Liver (tissue), 9 donors: ENCODE data around the gene CTNNA2. TPM values are rescaled to one million over a fixed set of nuclear protein-coding genes. Genes with fewer than 3 reads are reported as not detected.

ENCODE experiments used
- DNase-seq: peaks from one replicate; pipeline ENCODE4 v3.0.0-alpha.2; 2017; ENCODE audit warnings: low spot score
- H3K27ac ChIP-seq, 2 donors: one replicate each; pipeline ENCODE4 v1.7.0; 2013; ENCODE audit warnings: inconsistent platforms in 2 of 2, low read length in 2 of 2, control low read depth in 1 of 2, low read depth in 1 of 2, mild to moderate bottlenecking in 1 of 2
- H3K27me3 ChIP-seq, 4 donors: one replicate each; pipeline versions ENCODE4 v1.6.1 to v1.7.0; 2013; ENCODE audit warnings: low read length in 3 of 4, inconsistent platforms in 1 of 4, mild to moderate bottlenecking in 1 of 4, moderate library complexity in 1 of 4; ENCODE audit not compliant: control insufficient read depth in 4 of 4, insufficient read depth in 4 of 4
- H3K36me3 ChIP-seq, 4 donors: one replicate each; pipeline versions ENCODE4 v1.6.1 to v1.7.0; 2013; ENCODE audit warnings: low read length in 3 of 4, mild to moderate bottlenecking in 3 of 4, low read depth in 1 of 4, moderate library complexity in 1 of 4; ENCODE audit not compliant: control insufficient read depth in 4 of 4, insufficient read depth in 3 of 4
- H3K4me1 ChIP-seq, 4 donors: one replicate each; pipeline versions ENCODE4 v1.6.1 to v1.7.0; 2013; ENCODE audit warnings: low read length in 3 of 4, mild to moderate bottlenecking in 3 of 4, moderate library complexity in 1 of 4; ENCODE audit not compliant: control insufficient read depth in 4 of 4, insufficient read depth in 4 of 4
- H3K4me3 ChIP-seq, 3 donors: one replicate each; pipeline versions ENCODE4 v1.6.1 to v1.7.0; 2013; ENCODE audit warnings: low read length in 3 of 3, control low read depth in 1 of 3, low read depth in 1 of 3, mild to moderate bottlenecking in 1 of 3
- H3K9ac ChIP-seq, 2 donors: one replicate each; pipeline ENCODE4 v1.7.0; 2013; ENCODE audit warnings: low read length in 2 of 2, mild to moderate bottlenecking in 2 of 2, moderate library complexity in 2 of 2, control low read depth in 1 of 2, low read depth in 1 of 2
- H3K9me3 ChIP-seq, 4 donors: one replicate each; pipeline versions ENCODE4 v1.6.1 to v1.7.0; 2013; ENCODE audit warnings: low read length in 3 of 4; ENCODE audit not compliant: control insufficient read depth in 4 of 4
- EGR1 ChIP-seq, 2 donors: IDR thresholded peaks; 2 replicates each; pipeline ENCODE4 v1.6.1; 2016 to 2018; ENCODE audit warnings: antibody characterized with exemption in 2 of 2, low read depth in 2 of 2
- FOXA1 ChIP-seq: IDR thresholded peaks from 2 replicates; pipeline ENCODE4 v1.6.1; 2016; ENCODE audit warnings: antibody characterized with exemption
- FOXA2 ChIP-seq: IDR thresholded peaks from 2 replicates; pipeline ENCODE4 v1.6.1; 2016; ENCODE audit warnings: antibody characterized with exemption
- GABPA ChIP-seq, 2 donors: IDR thresholded peaks in 1 of 2; conservative IDR thresholded peaks in 1 of 2; 2 replicates each; pipeline ENCODE4 v1.6.1; 2016; ENCODE audit warnings: antibody characterized with exemption in 2 of 2, mild to moderate bottlenecking in 1 of 2, moderate library complexity in 1 of 2
- HNF4A ChIP-seq, 2 donors: conservative IDR thresholded peaks; 2 replicates each; pipeline ENCODE4 v1.6.1; 2016; ENCODE audit warnings: antibody characterized with exemption in 2 of 2, mild to moderate bottlenecking in 2 of 2
- HNF4G ChIP-seq: IDR thresholded peaks from 2 replicates; pipeline ENCODE4 v1.6.1; 2016; ENCODE audit warnings: antibody characterized with exemption
- JUND ChIP-seq, 2 donors: IDR thresholded peaks; 2 replicates each; pipeline ENCODE4 v1.6.1; 2016; ENCODE audit warnings: antibody characterized with exemption in 2 of 2
- NR2F2 ChIP-seq: IDR thresholded peaks from 2 replicates; pipeline ENCODE4 v1.6.1; 2016; ENCODE audit warnings: antibody characterized with exemption
- RAD21 ChIP-seq, 2 donors: IDR thresholded peaks; 2 replicates each; pipeline ENCODE4 v1.6.1; 2016; ENCODE audit warnings: antibody characterized with exemption in 2 of 2, mild to moderate bottlenecking in 2 of 2
- RXRA ChIP-seq, 2 donors: IDR thresholded peaks; 2 replicates each; pipeline ENCODE4 v1.6.1; 2017 to 2018; ENCODE audit warnings: antibody characterized with exemption in 2 of 2, mild to moderate bottlenecking in 1 of 2
- SP1 ChIP-seq: IDR thresholded peaks from 2 replicates; pipeline ENCODE4 v1.6.1; 2018; ENCODE audit warnings: antibody characterized with exemption, mild to moderate bottlenecking
- TAF1 ChIP-seq: conservative IDR thresholded peaks from 2 replicates; pipeline ENCODE4 v1.6.1; 2016; ENCODE audit warnings: antibody characterized with exemption, mild to moderate bottlenecking
- YY1 ChIP-seq: IDR thresholded peaks from 2 replicates; pipeline ENCODE4 v1.6.1; 2016; ENCODE audit warnings: antibody characterized with exemption, mild to moderate bottlenecking
- WGBS: extraction: QIAGEN DNeasy Blood & Tissue Kit; methylation state at CpG from one replicate; pipeline ENCODE4 v1.1.7; 2013; 5-methylcytosine and 5-hydroxymethylcytosine counted together
- polyA plus RNA-seq, 2 donors: library from polyadenylated mRNA; stranded (reverse) in 1 of 2; unstranded in 1 of 2; fragments of 200-250 nt in 1 of 2; fragments of >200 nt in 1 of 2; fragmentation: Nextera tagmentation in 1 of 2; extraction: Ambion mirVana in 1 of 2; gene quantifications; one replicate each; pipeline versions ENCODE4 v1.2.1 to v1.2.3, GENCODE V29; 2013 to 2015
- total RNA-seq, 2 donors: library from RNA; depleted of rRNA; stranded (reverse); fragments of >200 nt; gene quantifications; one replicate each; pipeline ENCODE4 v1.2.3, GENCODE V29; 2014
- TF ChIP-seq, protein P1 (sequence below): fragments of 150-350 bp; IDR thresholded peaks from 2 replicates; pipeline ENCODE4 v1.5.1; 2017; ENCODE audit warnings: improper control_type of control experiment, low read depth, low read length; ENCODE audit not compliant: missing input control
- TF ChIP-seq, protein P2 (sequence below): IDR thresholded peaks from 2 replicates; pipeline ENCODE4 v1.6.1; 2016; ENCODE audit warnings: antibody characterized with exemption, mild to moderate bottlenecking
- TF ChIP-seq, protein P3 (sequence below): IDR thresholded peaks from 2 replicates; pipeline ENCODE4 v1.6.1; 2016; ENCODE audit warnings: antibody characterized with exemption
- TF ChIP-seq, protein P4 (sequence below): IDR thresholded peaks from 2 replicates; pipeline ENCODE4 v1.6.1; 2016; ENCODE audit warnings: antibody characterized with exemption
- TF ChIP-seq, protein P5 (sequence below): IDR thresholded peaks from 2 replicates; pipeline ENCODE4 v1.6.1; 2016; ENCODE audit warnings: antibody characterized with exemption
- donor health status: healthy.
- donor health status: healthy.
- donor health status: healthy.
- donor health status: healthy.
- donor health status: healthy.

Gene CTNNA2
- total and polyA plus RNA-seq, 4 donors: 0.05 TPM; not detected in 3

DNA sequence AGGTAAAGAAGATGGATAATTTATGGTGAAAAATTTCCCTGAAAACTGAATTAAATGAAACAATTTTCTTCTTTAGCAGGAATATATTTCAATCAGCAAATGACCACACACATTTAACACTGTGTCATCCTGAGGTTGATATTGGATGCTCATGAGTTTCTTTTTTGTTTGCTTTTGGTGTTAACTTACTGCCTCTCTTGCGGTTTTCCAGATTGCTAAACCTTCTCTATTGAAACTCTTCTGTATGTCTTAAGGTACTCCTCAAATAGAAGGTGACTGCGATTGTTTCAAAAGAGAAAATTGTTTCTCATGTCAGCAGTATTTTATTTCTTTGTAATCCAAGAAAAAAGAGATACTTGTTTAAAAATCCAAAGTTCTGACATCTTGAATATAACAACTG lies 692.6 kb downstream of the CTNNA2 start:
- no peak overlapping the region for H3K9ac ChIP-seq
- H3K36me3 ChIP-seq: no peaks in the 10 kb centered on the region
- peaks cover 0 to 1% (median 0%) of the 10 kb centered on the region in 4 donors for H3K9me3 ChIP-seq
- no peak overlapping the region for H3K27ac ChIP-seq
- no peaks in the 10 kb centered on the region for H3K27me3 ChIP-seq
- 60% methylated on average over 2 of the region's 2 CpGs for WGBS
- H3K4me3 ChIP-seq: no peak overlapping the region
- no peaks in the 10 kb centered on the region for H3K4me1 ChIP-seq
- no peak for DNase-seq
- no peak for TF ChIP-seq FOXA2
- no peak for TF ChIP-seq FOXA1
- no peak for TF ChIP-seq EGR1 (IDR thresholded peaks at IDR 0.05; ENCODE audit: low read depth in 2 of 2)
- TF ChIP-seq RXRA (IDR thresholded peaks at IDR 0.05): no peak
- no peak for TF ChIP-seq RAD21 (IDR thresholded peaks at IDR 0.05)
- no peak for TF ChIP-seq TAF1
- TF ChIP-seq, protein P1, sequence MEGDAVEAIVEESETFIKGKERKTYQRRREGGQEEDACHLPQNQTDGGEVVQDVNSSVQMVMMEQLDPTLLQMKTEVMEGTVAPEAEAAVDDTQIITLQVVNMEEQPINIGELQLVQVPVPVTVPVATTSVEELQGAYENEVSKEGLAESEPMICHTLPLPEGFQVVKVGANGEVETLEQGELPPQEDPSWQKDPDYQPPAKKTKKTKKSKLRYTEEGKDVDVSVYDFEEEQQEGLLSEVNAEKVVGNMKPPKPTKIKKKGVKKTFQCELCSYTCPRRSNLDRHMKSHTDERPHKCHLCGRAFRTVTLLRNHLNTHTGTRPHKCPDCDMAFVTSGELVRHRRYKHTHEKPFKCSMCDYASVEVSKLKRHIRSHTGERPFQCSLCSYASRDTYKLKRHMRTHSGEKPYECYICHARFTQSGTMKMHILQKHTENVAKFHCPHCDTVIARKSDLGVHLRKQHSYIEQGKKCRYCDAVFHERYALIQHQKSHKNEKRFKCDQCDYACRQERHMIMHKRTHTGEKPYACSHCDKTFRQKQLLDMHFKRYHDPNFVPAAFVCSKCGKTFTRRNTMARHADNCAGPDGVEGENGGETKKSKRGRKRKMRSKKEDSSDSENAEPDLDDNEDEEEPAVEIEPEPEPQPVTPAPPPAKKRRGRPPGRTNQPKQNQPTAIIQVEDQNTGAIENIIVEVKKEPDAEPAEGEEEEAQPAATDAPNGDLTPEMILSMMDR: no peak
- TF ChIP-seq, protein P2, sequence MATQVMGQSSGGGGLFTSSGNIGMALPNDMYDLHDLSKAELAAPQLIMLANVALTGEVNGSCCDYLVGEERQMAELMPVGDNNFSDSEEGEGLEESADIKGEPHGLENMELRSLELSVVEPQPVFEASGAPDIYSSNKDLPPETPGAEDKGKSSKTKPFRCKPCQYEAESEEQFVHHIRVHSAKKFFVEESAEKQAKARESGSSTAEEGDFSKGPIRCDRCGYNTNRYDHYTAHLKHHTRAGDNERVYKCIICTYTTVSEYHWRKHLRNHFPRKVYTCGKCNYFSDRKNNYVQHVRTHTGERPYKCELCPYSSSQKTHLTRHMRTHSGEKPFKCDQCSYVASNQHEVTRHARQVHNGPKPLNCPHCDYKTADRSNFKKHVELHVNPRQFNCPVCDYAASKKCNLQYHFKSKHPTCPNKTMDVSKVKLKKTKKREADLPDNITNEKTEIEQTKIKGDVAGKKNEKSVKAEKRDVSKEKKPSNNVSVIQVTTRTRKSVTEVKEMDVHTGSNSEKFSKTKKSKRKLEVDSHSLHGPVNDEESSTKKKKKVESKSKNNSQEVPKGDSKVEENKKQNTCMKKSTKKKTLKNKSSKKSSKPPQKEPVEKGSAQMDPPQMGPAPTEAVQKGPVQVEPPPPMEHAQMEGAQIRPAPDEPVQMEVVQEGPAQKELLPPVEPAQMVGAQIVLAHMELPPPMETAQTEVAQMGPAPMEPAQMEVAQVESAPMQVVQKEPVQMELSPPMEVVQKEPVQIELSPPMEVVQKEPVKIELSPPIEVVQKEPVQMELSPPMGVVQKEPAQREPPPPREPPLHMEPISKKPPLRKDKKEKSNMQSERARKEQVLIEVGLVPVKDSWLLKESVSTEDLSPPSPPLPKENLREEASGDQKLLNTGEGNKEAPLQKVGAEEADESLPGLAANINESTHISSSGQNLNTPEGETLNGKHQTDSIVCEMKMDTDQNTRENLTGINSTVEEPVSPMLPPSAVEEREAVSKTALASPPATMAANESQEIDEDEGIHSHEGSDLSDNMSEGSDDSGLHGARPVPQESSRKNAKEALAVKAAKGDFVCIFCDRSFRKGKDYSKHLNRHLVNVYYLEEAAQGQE: no peak
- TF ChIP-seq, protein P3, sequence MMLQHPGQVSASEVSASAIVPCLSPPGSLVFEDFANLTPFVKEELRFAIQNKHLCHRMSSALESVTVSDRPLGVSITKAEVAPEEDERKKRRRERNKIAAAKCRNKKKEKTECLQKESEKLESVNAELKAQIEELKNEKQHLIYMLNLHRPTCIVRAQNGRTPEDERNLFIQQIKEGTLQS: no peak
- TF ChIP-seq SP1: no peak
- TF ChIP-seq HNF4G: no peak
- TF ChIP-seq, protein P4, sequence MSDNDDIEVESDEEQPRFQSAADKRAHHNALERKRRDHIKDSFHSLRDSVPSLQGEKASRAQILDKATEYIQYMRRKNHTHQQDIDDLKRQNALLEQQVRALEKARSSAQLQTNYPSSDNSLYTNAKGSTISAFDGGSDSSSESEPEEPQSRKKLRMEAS: no peak
- TF ChIP-seq NR2F2: no peak
- TF ChIP-seq, protein P5, sequence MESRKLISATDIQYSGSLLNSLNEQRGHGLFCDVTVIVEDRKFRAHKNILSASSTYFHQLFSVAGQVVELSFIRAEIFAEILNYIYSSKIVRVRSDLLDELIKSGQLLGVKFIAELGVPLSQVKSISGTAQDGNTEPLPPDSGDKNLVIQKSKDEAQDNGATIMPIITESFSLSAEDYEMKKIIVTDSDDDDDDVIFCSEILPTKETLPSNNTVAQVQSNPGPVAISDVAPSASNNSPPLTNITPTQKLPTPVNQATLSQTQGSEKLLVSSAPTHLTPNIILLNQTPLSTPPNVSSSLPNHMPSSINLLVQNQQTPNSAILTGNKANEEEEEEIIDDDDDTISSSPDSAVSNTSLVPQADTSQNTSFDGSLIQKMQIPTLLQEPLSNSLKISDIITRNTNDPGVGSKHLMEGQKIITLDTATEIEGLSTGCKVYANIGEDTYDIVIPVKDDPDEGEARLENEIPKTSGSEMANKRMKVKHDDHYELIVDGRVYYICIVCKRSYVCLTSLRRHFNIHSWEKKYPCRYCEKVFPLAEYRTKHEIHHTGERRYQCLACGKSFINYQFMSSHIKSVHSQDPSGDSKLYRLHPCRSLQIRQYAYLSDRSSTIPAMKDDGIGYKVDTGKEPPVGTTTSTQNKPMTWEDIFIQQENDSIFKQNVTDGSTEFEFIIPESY: no peak
- no peak for TF ChIP-seq JUND (IDR thresholded peaks at IDR 0.05)
- TF ChIP-seq YY1: no peak
- TF ChIP-seq HNF4A (conservative IDR thresholded peaks at IDR 0.05): no peak
- no peak for TF ChIP-seq GABPA (IDR thresholded peaks at IDR 0.05 in 1 of 2, conservative IDR thresholded peaks at IDR 0.05 in 1 of 2)
